Measurements from ENCODE around the gene CAPN7.
"Not testable (repeated sequence)": the region's sequence is repeated elsewhere in the genome, so short reads cannot be mapped to it uniquely, and the experiment has no call there.

The CAPN7 gene

DNA sequence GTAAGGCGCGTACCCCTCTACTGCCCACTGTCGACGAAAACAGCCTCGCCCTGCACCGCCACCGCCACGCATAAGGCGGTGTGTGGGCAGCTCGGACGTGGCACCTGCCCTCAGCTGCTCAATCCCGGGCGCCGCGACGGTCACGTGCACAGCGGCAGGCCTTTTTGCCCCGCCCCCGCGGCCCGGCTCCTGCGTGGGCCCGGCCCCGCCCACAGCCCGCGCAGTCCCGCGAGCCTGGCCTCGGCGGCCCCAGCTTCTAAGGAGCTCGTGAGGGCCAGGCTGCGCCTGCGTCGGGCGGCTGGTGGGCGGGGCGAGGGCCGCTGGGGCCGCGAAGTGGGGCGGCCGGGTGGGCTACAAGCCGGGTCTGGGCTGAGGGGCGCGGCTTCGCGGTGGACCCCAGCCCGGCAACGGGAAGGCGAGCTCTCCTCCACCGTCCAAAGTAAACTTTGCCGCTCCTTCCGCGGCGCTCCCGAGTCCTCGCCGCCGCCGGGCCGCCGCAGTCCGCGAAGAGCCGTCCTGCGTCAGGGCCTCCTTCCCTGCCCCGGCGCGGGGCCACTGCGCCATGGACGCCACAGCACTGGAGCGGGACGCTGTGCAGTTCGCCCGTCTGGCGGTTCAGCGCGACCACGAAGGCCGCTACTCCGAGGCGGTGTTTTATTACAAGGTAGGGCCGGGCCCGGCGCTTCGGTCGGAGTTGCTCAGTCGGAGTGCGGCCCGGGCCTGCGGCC is at the start of gene CAPN7:
TSS of gene CAPN7 (plus strand) at position 313 of the 728 bp plus-strand sequence. CDS start at position 563, 250 bp downstream.
- DNase-seq: no peak

DNA sequence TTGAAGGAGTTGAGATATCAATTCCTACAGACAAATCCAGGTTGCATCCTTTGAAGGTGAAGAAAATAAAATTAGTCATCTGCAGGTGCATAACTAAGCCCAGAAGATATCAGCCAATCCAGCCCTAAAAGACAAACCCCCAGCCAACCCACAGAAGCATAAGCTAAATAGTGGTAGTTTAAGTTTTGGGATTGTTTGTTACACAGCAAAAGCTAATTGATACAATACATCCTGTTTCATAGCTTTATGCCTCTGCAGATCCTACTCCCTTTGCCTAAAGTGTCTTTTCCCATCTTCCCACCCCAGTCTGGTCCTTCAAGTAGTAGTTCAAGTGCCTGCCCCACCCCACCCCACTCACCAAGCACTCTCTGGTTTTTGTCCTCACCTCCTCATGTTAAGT is 48.6 kb upstream of the CAPN7 start:
- no peak for DNase-seq

DNA sequence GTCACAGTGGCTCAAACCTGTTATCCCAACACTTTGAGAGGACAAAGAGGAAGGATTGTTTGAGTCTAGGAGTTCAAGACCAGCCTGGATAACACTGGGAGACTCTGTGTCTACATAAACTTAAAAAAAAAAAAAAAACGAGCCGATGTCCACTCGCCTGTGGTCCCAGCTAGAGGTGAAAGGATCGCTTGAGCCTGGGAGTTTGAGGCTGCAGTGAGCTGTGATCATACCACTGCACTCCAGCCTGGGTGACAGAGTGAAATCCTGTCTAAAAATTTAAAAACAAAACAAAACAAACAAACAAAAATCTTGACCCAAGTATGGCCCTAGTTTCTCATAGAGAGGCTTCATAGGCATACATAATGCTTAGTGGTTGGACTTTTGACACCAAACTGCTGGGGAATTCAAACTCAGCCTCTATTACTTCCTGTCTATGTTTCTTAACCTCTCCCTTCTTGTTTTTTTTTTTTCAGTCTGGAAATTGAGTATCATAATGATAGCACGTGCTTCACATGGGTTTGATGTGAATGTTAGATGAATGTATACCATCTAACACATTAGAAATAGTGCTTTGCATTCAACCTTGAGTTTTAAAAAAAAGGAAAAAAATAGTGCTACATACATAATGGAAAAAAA is 46.4 kb upstream of the CAPN7 start:
- DNase-seq: no peak

GRCh38 chr3:15160662-15161061 is 45.4 kb upstream of the CAPN7 start:
- no peak for DNase-seq

GRCh38 chr3:15161133-15161532 is 44.9 kb upstream of the CAPN7 start:
- DNase-seq: no peak

DNA sequence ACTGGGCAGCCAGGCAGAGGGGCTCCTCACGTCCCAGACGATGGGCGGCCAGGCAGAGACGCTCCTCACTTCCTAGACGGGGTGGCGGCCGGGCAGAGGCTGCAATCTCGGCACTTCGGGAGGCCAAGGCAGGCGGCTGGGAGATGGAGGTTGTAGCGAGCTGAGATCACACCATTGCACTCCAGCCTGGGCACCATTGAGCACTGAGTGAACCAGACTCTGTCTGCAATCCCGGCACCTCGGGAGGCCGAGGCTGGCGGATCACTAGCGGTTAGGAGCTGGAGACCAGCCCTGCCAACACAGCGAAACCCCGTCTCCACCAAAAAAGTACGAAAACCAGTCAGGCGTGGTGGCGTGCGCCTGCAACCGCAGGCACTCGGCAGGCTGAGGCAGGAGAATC is 42.4 kb upstream of the CAPN7 start:
- DNase-seq: not testable (repeated sequence)

DNA sequence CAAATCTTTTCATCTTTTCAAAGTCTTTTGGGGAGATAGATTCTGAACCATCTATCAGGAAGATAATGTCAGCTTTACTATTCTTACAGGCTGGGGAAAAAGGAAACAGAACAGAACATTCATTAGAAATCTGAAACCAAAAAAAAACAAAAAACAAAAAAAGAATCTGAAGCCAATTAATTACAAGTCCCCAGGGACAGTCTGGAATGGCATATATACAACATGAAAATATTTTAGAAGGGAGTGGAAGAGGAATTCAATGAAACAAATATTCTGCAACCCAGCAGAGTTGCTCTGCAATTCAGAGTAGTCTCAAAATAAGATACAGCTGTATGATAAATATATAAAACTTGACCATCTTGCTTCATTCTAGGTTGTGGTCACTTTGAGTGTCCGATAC is 41.7 kb upstream of the CAPN7 start:
- no peak for DNase-seq

- no peak for DNase-seq
Measured at GRCh38 chr3:15165061-15165460, 41.0 kb upstream of the CAPN7 start.

DNA sequence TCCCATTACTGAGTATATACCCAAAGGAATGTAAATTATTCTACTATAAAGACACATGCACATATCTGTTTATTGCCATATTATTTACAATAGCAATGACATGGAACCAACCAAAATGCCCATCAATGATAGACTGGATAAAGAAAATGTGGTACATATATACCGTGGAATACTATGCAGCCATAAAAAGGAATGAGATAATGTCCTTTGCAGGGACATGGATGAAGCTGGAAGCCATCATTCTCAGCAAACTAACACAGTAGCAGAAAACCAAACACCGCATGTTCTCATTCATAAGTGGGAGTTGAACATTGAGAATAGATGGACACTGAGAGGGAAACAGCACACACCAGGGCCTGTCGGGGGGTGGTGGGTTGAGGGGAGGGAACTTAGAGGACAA is 39.7 kb upstream of the CAPN7 start:
- DNase-seq: not testable (repeated sequence)

- no peak for DNase-seq
Measured at GRCh38 chr3:15171096-15171495, 35.0 kb upstream of the CAPN7 start.

GRCh38 chr3:15172806-15173205 is 33.2 kb upstream of the CAPN7 start:
- no peak for DNase-seq

DNA sequence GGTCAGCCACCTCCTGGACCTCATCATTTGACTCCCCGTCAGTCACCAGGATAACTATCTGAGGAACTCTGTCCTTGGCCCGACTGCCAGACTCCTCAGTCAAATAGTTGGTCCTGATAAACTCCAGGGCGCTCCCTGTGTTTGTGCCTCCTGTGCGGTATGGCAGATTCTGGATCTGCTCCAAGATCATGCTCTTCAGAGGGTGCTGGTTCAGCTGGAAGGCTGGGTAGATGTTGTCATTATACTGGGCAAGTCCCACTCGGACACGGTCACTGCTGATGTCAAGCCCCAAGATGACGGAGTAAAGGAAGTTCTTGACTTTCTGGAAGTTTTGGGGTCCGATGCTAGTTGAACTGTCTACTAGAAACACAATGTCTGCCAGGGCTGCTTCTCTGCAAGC is 31.1 kb upstream of the CAPN7 start:
- DNase-seq: no peak

DNA sequence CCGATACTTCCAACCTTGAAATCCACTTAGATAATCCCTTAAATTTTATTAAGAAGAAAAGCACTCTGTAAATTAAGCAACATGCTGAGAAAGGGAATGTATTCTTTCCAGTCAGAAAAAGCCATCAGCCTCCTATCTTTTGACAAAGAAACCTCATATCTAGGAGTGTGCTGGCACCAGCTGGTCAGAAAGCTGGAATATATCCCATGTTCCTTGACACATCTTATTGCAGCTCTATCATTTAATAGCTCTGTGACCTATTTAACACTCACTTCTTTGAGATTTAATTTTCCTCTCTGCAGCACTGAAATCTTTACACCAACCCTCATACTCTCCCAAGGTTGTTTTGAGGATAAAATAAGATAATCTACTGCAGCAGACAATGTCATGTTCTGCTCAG is 30.4 kb upstream of the CAPN7 start:
- DNase-seq: no peak

DNA sequence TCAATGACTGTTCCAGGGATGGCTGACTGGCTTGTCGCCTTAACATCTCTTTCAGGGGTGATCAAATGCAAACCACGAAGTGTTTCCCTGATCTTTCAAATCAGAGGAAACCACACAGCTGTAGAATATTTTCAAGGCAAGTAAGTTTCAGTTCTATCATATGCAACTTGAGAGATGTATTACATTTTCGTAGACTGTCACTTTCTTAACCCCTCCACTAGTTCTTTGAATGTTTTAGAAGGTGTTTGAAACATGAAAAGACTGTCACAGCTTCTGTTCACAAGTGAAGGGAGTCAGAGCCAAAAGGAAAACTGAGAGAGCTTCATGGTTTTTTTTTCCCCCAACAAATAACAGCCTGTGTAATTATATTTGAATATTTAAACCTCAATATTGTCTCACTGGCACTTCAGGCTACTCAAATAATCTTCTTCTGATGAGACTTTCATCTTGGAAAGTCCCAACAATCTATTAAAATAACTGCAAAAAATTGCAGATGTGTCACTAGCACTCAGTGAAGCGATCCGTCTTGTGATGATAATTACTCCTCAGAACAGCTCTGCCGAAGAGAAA is 25.9 kb upstream of the CAPN7 start:
- DNase-seq: no peak

- DNase-seq: no peak
Measured at GRCh38 chr3:15181511-15181910, 24.5 kb upstream of the CAPN7 start.

GRCh38 chr3:15181963-15182362 is 24.1 kb upstream of the CAPN7 start:
- DNase-seq: no peak

- DNase-seq: no peak
Measured at GRCh38 chr3:15183011-15183410, 23.0 kb upstream of the CAPN7 start.

GRCh38 chr3:15185404-15185803 is 20.6 kb upstream of the CAPN7 start:
- DNase-seq: no peak

- DNase-seq: no peak
Measured at GRCh38 chr3:15186101-15186476, 20.0 kb upstream of the CAPN7 start.

GRCh38 chr3:15186477-15187164 is 19.4 kb upstream of the CAPN7 start:
- not testable (repeated sequence) for DNase-seq

DNA sequence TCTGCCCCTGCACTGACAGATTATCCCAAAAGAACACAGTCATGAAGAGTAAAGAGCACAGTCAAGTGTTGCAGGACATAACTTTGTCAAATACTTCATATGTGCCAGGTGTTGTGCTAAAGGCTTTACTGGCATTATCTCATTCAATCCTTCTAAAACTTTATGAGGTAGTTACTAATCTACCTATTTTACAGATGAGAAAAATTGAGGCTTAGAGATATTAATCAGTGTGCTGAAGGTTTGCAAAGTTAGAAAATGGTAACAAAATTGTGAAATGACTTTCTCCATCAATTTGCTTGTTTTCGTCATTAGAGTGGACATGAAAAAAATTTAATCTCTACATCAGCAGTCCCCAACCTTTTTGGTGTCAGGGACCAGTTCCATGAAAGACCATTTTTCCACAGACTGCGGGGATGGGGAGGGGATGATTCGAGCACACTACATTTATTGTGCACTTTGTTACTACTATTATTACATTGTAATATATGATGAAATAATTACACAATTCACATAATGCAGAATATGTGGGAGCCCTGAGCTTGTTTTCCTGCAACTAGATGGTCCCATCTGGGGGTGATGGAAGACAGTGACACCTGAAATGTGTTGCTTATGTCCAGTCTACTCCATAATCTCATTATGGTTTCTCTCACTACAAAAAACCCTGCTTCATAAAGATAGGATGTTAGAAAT is 8.6 kb upstream of the CAPN7 start:
- DNase-seq: no peak

GRCh38 chr3:15198686-15199085 is 7.4 kb upstream of the CAPN7 start:
- no peak for DNase-seq

DNA sequence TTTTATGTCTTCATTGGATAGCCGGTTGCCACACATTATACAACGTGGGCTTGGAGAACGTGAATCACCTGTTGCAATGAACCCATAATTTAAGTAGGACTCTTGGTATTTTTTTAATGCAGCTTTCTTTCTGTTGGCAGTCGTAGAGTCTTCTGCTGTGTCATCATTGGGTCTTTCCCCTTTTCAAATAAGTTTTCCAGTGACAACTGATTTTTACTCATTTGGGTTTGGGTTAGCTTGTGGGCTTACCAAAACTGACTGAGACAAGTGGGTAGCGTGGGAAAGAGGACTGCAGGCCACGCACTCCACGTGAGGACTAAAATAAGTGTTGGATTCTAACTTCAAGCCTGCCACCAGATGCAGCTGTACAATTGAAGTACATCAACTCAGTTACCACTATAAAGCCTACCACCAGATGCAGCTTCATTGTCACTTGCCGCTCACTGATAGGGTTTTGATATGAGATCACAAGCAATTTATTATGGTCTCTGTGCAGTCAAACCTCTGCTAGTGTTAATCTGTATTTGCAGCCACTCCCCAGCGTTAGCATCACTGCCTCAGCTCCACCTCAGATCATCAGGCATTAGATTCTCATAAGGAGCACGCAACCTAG is 6.4 kb upstream of the CAPN7 start:
- DNase-seq: no peak
